H1 (cell line): ENCODE results near the gene RIMBP2. TPM values are rescaled to one million over a fixed set of nuclear protein-coding genes. Genes with fewer than 3 reads are reported as not detected.

Source experiments
- TAF1 ChIP-seq: IDR thresholded peaks from 2 replicates; pipeline ENCODE4 v1.6.1; 2011; ENCODE audit warnings: mild to moderate bottlenecking, low read depth, low read length
- polyA plus RNA-seq, 7 experiments: library from polyadenylated mRNA; depleted of rRNA in 3 of 7; stranded (reverse) in 5 of 7; unstranded in 2 of 7; fragments of >200 nt in 5 of 7; fragments of 200-250 nt in 2 of 7; gene quantifications; 1 replicate in 5 of 7; 2 replicates in 1 of 7; 4 replicates in 1 of 7; pipeline versions ENCODE4 v1.2.1 to v1.2.3, GENCODE V29; 2011 to 2013; ENCODE audit warnings: missing spikeins in 2 of 7, mixed read lengths in 2 of 7
- total RNA-seq: library from RNA; stranded (reverse); fragmentation: NEBNext Ultra II Directional; extraction: Animal tissue kit (Norgen Biotek cat#: 25700); gene quantifications from 2 replicates; pipeline ENCODE4 v1.2.1, GENCODE V29; 2021

RIMBP2 gene
- total and polyA plus RNA-seq, 2 of the 8 experiments (the other 6 are each of a cell fraction or from before 2014, with no cell fraction given): 0.18 to 0.65 TPM

GRCh38 chr12:130367003-130367402, 349.1 kb downstream of the RIMBP2 start (continued):
- TF ChIP-seq TAF1: no peak
- TF ChIP-seq, all 59 proteins: peak for 0
